Effector CD8-positive, alpha-beta T cell (primary cell): ENCODE results near the gene FYN.

ENCODE experiments used
- DNase-seq: peaks from one replicate; lab custom pipeline; 2025; lab: John Stamatoyannopoulos, UW

The FYN gene

GRCh38 chr6:111769365-111770152 lies 103.7 kb downstream of the FYN start:
- no peak for DNase-seq

GRCh38 chr6:111768431-111768770 lies 104.9 kb downstream of the FYN start:
- no peak for DNase-seq

DNA sequence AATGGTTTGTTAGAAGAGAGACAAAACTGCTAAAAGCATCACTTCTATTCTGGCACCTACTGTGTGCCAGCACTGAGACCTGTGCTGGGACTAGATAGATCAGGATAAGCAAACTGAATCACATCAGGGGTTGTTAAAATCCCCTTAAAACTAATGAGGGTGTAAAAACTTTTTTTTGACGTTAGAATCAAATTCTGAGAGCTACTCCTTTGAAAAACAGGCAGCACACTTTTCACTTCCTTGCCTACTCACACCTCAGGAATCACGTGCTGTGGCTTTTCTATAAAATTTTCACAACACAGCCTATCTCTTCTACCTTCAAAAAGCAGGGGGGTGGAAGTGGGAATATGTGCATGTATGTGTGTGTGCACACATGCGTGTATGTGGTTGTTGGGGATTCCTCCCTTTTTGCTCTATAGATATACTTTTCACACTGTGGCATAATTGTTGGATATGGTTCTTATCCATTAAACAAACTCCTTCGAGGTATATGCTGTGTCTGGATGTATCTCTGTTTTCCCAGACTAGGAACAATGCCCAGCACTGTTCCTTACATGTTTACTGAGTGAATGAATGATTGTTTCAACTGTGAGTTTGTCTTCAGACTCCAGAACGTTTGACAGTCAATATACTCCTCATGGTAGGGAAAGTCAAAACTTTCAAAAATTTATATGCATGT lies 105.4 kb downstream of the FYN start:
- no peak for DNase-seq

DNA sequence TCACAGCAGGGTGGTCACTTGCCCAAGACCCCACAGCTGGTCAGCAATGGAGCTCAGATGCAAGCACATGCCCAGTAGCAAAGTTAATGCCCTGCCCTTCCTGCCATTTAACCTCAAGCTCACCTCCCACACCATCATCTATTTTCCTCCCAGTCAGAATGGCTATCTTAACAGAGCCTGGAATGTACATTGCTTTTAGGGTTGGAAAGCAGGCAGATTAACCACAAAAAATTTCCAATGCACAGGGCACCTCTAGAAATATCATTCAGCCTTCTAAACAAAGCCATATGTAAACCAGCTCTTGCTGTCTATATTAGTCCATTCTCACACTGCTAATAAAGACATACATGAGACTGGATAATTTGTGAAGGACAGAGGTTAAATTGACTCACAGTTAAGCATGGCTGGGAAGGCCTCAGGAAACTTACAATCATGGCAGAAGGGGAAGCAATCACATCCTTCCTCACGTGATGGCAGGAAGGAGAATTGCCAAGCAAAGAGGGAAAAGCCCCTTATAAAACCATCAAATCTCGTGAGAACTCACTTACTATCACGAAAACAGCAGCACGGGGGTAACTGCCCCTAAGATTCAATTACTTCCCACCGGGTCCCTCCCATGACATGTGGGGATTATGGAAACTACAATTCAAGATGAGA lies 106.9 kb downstream of the FYN start:
- no peak for DNase-seq

- DNase-seq = no peak
These were observed 107.5 kb downstream of the FYN start for GRCh38 chr6:111765763-111766162.

GRCh38 chr6:111764238-111765175 lies 108.7 kb downstream of the FYN start:
- DNase-seq = no peak

- no peak for DNase-seq
These were observed 109.9 kb downstream of the FYN start for GRCh38 chr6:111763381-111763780.

GRCh38 chr6:111761783-111762312 lies 111.4 kb downstream of the FYN start:
- DNase-seq = peak; percentile 14

DNA sequence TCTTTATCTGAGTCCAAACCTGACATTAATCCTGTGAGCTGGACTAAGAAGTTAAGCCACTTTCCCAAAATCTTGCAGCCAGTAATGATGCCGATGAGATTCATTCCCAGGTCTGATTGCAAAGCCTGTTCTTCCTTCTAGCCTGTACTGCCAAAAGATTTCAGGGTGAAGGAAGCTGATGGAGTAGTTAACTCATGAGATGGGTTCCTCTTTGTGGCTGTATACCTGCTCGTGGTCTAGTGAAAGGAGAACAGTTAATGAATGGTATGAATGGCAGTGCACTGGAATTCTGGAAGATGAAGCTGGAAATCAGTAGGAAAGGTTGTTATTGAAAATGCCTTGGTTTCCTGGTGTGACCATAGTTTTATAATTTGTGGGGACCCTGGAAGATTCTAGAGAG lies 112.0 kb downstream of the FYN start:
- DNase-seq = no peak

GRCh38 chr6:111759836-111760785 lies 113.1 kb downstream of the FYN start:
- no peak for DNase-seq

DNA sequence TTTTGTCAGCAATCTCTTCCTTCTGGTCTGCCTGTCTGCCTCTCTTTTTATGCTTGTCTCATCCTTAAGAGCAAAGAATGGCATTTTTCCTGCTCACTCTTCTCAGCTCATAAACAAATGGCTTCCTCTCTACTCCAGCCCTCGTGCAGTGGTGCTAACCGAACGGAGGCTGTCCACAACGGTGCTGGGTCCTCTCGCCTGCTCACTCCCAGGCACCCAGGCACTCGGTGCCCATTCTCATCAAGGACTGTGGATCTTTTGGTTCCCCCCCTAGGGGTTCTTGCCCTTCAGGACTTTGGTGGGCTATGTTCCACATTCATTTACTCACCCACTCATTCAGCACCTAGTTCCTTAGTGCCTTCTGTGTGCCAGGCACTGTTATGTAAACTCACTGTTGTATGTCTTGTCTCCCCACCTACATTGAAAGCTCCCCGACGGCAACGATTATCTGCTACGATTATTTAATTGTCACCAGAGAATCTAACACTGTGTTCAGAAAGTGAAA lies 113.9 kb downstream of the FYN start:
- DNase-seq = no peak

DNA sequence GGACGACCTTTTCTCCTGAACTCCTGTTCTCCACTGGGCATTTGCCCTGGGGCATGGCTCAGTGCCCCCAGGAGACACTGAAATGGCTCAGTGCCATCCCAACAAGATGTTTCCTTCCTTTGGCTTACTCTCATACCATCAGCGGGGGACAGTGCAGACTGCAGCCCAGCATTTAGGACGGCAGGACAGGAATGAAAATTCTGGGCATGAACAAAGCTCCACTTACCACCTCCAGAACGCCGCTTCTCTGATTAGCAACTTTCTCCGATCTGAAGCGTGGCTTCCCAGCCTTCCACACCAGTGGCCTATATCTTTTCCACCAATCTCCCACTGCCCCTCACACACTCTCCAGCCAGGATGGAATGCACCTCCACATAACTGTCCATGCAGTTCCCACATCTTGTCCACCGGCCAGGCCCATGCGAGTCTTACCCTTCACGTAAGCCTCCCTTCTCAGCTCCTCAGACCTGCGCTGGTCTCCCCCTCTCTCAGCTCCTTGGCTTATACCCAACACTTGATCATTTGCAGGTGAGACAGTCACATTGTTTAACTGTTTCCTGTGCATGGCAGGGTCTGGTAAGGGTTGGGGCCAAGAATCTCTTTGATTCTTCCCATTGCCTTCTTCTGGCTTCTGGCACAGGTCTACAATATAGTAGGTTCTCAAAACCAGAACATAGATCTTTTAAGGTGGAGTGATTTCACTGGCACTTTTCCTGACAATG lies 114.5 kb downstream of the FYN start:
- no peak for DNase-seq

DNA sequence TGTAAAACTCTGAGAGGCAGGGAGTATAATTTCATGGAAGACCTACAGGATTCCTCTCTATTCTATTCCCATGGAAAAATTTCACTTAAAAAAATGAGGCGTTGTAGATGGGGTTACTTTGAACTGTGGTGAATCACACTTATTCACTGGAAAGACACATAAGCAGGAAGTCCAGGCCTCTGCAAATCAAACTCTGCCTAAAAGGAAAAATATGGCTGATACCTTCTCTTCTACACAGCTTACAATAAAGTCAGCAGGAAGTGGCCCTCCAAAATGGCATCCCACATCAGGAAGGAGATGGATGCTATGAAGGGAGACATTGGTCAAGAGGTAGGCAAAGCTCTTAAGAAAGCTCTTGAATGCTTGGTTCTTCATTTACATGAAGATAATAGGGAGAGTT lies 115.9 kb downstream of the FYN start:
- no peak for DNase-seq

GRCh38 chr6:111754423-111754822 lies 118.8 kb downstream of the FYN start:
- DNase-seq = no peak

DNA sequence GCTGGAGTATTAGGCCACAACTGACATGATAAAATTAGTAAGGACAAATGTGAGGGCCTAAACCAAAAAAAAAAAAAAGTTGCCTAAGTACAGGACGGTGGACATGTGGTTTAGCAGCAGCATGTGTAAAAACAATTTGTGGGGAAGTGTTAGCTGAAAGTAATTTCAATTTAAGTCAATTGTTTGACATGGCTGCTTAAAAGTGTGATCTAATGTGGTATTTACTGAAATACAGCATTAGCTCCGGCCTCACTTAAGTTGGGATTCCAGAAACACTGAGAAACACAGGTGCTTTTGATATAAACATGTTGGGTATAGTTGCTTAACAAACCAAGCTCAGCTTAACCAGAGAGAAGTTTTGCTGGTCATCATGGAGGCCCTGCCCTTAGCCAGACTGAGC lies 119.7 kb downstream of the FYN start:
- DNase-seq = no peak

DNA sequence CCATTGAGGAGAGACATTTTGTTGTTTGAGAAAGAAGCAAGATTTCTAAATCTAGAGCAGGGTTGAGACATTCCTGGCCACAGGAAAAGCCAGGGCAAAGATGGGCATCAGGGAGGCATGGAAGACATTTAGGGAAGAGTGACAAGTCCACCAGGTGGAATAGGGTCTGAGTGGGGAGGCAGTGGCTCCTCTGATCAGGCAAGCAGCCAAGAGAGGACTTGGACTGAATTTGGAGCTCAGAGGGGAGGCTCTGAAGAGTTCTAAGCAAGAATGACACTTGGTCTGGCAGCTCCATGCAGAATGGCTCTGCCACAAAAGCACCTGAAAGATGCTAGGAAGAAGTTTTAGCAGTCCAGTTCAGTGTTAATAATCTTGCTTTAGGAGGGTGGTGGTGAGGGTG lies 120.8 kb downstream of the FYN start:
- DNase-seq = no peak

GRCh38 chr6:111750753-111751673 lies 122.2 kb downstream of the FYN start:
- DNase-seq = no peak

GRCh38 chr6:111750153-111750552 lies 123.1 kb downstream of the FYN start:
- DNase-seq = no peak

DNA sequence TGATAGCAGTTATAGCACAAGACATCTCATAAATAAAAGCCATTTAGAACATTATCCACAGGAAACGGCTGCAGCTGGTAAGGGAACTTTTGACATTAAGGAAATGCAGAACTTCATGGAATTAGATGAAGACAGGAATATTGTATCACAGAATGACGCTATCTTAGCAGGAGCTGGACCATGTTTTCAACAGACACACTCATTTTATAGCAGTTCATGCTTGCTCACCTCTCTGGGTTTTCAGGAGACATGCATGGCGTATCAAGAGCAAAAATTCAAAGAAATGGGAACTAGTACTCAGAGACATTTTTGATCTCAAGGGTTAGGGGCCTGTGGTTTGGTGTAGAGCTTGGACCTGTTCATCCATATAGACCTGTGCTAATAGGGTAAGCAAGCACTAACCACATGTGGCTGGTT lies 125.0 kb downstream of the FYN start:
- DNase-seq = no peak
